A673 (cell line): ENCODE measurements around the gene UBE3B.

ENCODE experiments used
- EZH2 ChIP-seq: fragments of 200-600 bp; sonication (generic); IDR thresholded peaks from 2 replicates; pipeline ENCODE4 v1.6.1; 2017; ENCODE audit warnings: borderline replicate concordance, low read depth, mild to moderate bottlenecking, mixed read lengths, antibody characterized with exemption, low read length; ENCODE audit not compliant: poor library complexity, severe bottlenecking
- TF ChIP-seq, protein P1 (sequence below): fragments of 300-800, 200-600 bp; sonication (generic); conservative IDR thresholded peaks from 2 replicates; pipeline ENCODE4 v1.5.1; 2017; ENCODE audit warnings: low read depth, mild to moderate bottlenecking, antibody characterized with exemption, low read length, moderate library complexity, mixed read lengths

GRCh38 chr12:109537136-109537535 lies 59.7 kb downstream of the UBE3B start:
- TF ChIP-seq, protein P1, sequence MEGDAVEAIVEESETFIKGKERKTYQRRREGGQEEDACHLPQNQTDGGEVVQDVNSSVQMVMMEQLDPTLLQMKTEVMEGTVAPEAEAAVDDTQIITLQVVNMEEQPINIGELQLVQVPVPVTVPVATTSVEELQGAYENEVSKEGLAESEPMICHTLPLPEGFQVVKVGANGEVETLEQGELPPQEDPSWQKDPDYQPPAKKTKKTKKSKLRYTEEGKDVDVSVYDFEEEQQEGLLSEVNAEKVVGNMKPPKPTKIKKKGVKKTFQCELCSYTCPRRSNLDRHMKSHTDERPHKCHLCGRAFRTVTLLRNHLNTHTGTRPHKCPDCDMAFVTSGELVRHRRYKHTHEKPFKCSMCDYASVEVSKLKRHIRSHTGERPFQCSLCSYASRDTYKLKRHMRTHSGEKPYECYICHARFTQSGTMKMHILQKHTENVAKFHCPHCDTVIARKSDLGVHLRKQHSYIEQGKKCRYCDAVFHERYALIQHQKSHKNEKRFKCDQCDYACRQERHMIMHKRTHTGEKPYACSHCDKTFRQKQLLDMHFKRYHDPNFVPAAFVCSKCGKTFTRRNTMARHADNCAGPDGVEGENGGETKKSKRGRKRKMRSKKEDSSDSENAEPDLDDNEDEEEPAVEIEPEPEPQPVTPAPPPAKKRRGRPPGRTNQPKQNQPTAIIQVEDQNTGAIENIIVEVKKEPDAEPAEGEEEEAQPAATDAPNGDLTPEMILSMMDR: no peak
- TF ChIP-seq EZH2: no peak
